BLaER1 treated with 17β-estradiol and CSF1 and Interleukin-3, amounts not matched to agents 10 nM and 100 nM (cell line): Measurements from ENCODE around the gene SIRPB2.

Experiments
- H3K27ac ChIP-seq, 11 experiments: shearing (Covaris generic); formaldehyde crosslinking; 2 replicates each; pipeline ENCODE4 v1.8.1; 2022
- H3K27me3 ChIP-seq, 11 experiments: shearing (Covaris generic); formaldehyde crosslinking; 2 replicates each; pipeline ENCODE4 v1.8.1; 2022
- H3K36me3 ChIP-seq, 11 experiments: shearing (Covaris generic); formaldehyde crosslinking; 2 replicates each; pipeline ENCODE4 v1.8.1; 2022
- H3K4me1 ChIP-seq, 10 experiments: shearing (Covaris generic); formaldehyde crosslinking; 2 replicates each; pipeline ENCODE4 v1.8.1; 2022
- H3K4me2 ChIP-seq, 11 experiments: shearing (Covaris generic); formaldehyde crosslinking; 2 replicates each; pipeline ENCODE4 v1.8.1; 2022
- H3K4me3 ChIP-seq, 10 experiments: shearing (Covaris generic); formaldehyde crosslinking; 2 replicates each; pipeline ENCODE4 v1.8.1; 2022
- H3K9ac ChIP-seq, 11 experiments: shearing (Covaris generic); formaldehyde crosslinking; 2 replicates each; pipeline ENCODE4 v1.8.1; 2022
- H3K9me3 ChIP-seq, 11 experiments: shearing (Covaris generic); formaldehyde crosslinking; replicated peaks in 1 of 11; 2 replicates each; pipeline ENCODE4 v1.8.1; 2022
- H4K20me1 ChIP-seq, 11 experiments: shearing (Covaris generic); formaldehyde crosslinking; 2 replicates each; pipeline ENCODE4 v1.8.1; 2022
- Cebpa-rat ChIP-seq, 11 experiments: shearing (Covaris generic); IDR thresholded peaks; 2 replicates each; pipeline ENCODE4 v1.8.1; 2022

The SIRPB2 gene

GRCh38 chr20:1484438-1485116 lies 6.6 kb downstream of the SIRPB2 start:
- no peaks in the 10 kb centered on the region for H3K27me3 ChIP-seq
- 0 out of 22 replicates have a peak overlapping the region, but pooled peaks of 1 of the 11 experiments have one; percentile 13 for H3K9ac ChIP-seq
- H4K20me1 ChIP-seq: peaks cover 0 to 76% (median 0%) of the 10 kb centered on the region in 11 experiments; a peak in 5 of 22 replicates
- H3K4me3 ChIP-seq: peak overlapping the region in 1 of 10 experiments; percentile 9; a peak in 1 of 20 replicates
- peaks cover 0 to 54% (median 0%) of the 10 kb centered on the region in 11 experiments; a peak in 9 of 22 replicates for H3K36me3 ChIP-seq
- peak overlapping the region in 2 of 11 experiments; percentile 22 to 43; a peak in 3 of 22 replicates for H3K27ac ChIP-seq
- H3K4me1 ChIP-seq: peaks cover 0 to 98% (median 17%) of the 10 kb centered on the region in 10 experiments; a peak in 15 of 20 replicates
- peaks cover 0 to 9% (median 6%) of the 10 kb centered on the region in 11 experiments; a peak in 13 of 22 replicates for H3K9me3 ChIP-seq
- H3K4me2 ChIP-seq: peak overlapping the region in 8 of 11 experiments; percentile 9 to 93 (median 52); a peak in 15 of 22 replicates
- TF ChIP-seq Cebpa-rat (IDR thresholded peaks at IDR 0.05): no peak

- Histone ChIP-seq H3K4me2 (peak overlapping the region in 3 of 11 experiments; percentile 54 to 65 (median 59); a peak in 6 of 22 replicates), H3K9ac (no peak overlapping the region), H3K27me3 (no peaks in the 10 kb centered on the region), H3K9me3 (no peaks in the 10 kb centered on the region), H3K27ac (no peak overlapping the region), H3K4me1 (peaks cover 0 to 79% (median 14%) of the 10 kb centered on the region in 10 experiments; a peak in 12 of 20 replicates), H4K20me1 (peaks cover 0 to 64% (median 0%) of the 10 kb centered on the region in 11 experiments; a peak in 6 of 22 replicates), H3K36me3 (peaks cover 0 to 74% (median 3%) of the 10 kb centered on the region in 11 experiments; a peak in 10 of 22 replicates), H3K4me3 (no peak overlapping the region)
- TF ChIP-seq Cebpa-rat (IDR thresholded peaks at IDR 0.05): no peak
These were observed 11.2 kb downstream of the SIRPB2 start for GRCh38 chr20:1479831-1480595.

GRCh38 chr20:1478566-1478965 lies 12.7 kb downstream of the SIRPB2 start:
- Histone ChIP-seq H3K36me3 (peaks cover 0 to 67% (median 3%) of the 10 kb centered on the region in 11 experiments; a peak in 10 of 22 replicates), H3K27me3 (no peaks in the 10 kb centered on the region), H3K4me3 (no peak overlapping the region), H3K4me2 (peak overlapping the region in 5 of 11 experiments; percentile 8 to 65 (median 54); a peak in 9 of 22 replicates), H4K20me1 (peaks cover 0 to 50% (median 0%) of the 10 kb centered on the region in 11 experiments; a peak in 6 of 22 replicates), H3K9ac (no peak overlapping the region), H3K27ac (0 out of 22 replicates have a peak overlapping the region, but pooled peaks of 1 of the 11 experiments have one; percentile 4), H3K9me3 (no peaks in the 10 kb centered on the region), H3K4me1 (peaks cover 0 to 77% (median 8%) of the 10 kb centered on the region in 10 experiments; a peak in 10 of 20 replicates)
- TF ChIP-seq Cebpa-rat (IDR thresholded peaks at IDR 0.05): no peak

- H3K27ac ChIP-seq: 0 out of 22 replicates have a peak overlapping the region, but pooled peaks of 1 of the 11 experiments have one; percentile 4
These were observed 13.2 kb downstream of the SIRPB2 start for GRCh38 chr20:1477896-1478490.

GRCh38 chr20:1474817-1475603 lies 16.2 kb downstream of the SIRPB2 start:
- Histone ChIP-seq H3K4me2 (no peak overlapping the region), H3K9me3 (no peaks in the 10 kb centered on the region), H3K4me1 (peaks cover 0 to 79% (median 19%) of the 10 kb centered on the region in 10 experiments; a peak in 13 of 20 replicates), H3K27me3 (no peaks in the 10 kb centered on the region), H3K4me3 (no peak overlapping the region), H3K36me3 (peaks cover 0 to 45% (median 3%) of the 10 kb centered on the region in 11 experiments; a peak in 10 of 22 replicates), H3K27ac (no peak overlapping the region), H4K20me1 (peaks cover 0 to 31% (median 0%) of the 10 kb centered on the region in 11 experiments; a peak in 5 of 22 replicates), H3K9ac (no peak overlapping the region)
- TF ChIP-seq Cebpa-rat (IDR thresholded peaks at IDR 0.05): no peak

More at GRCh38 chr20:1477896-1478490, 13.2 kb downstream of the SIRPB2 start:
- peak overlapping the region in 5 of 11 experiments; percentile 8 to 65 (median 54); a peak in 9 of 22 replicates for H3K4me2 ChIP-seq
- H3K27me3 ChIP-seq: no peaks in the 10 kb centered on the region
- H3K9ac ChIP-seq: no peak overlapping the region
- no peak overlapping the region for H3K4me3 ChIP-seq
- peaks cover 0 to 44% (median 0%) of the 10 kb centered on the region in 11 experiments; a peak in 6 of 22 replicates for H4K20me1 ChIP-seq
- peaks cover 0 to 77% (median 13%) of the 10 kb centered on the region in 10 experiments; a peak in 13 of 20 replicates for H3K4me1 ChIP-seq
- peaks cover 0 to 63% (median 3%) of the 10 kb centered on the region in 11 experiments; a peak in 10 of 22 replicates for H3K36me3 ChIP-seq
- no peaks in the 10 kb centered on the region for H3K9me3 ChIP-seq
- no peak for TF ChIP-seq Cebpa-rat (IDR thresholded peaks at IDR 0.05)

- H4K20me1 ChIP-seq: peaks cover 0 to 26% (median 0%) of the 10 kb centered on the region in 11 experiments; a peak in 4 of 22 replicates
- H3K9ac ChIP-seq: no peak overlapping the region
- TF ChIP-seq Cebpa-rat (IDR thresholded peaks at IDR 0.05): no peak
- peaks cover 0 to 79% (median 19%) of the 10 kb centered on the region in 10 experiments; a peak in 13 of 20 replicates for H3K4me1 ChIP-seq
- H3K27me3 ChIP-seq: no peaks in the 10 kb centered on the region
- no peak overlapping the region for H3K4me3 ChIP-seq
- H3K9me3 ChIP-seq: no peaks in the 10 kb centered on the region
- no peak overlapping the region for H3K27ac ChIP-seq
- no peak overlapping the region for H3K4me2 ChIP-seq
- peaks cover 0 to 38% (median 3%) of the 10 kb centered on the region in 11 experiments; a peak in 9 of 22 replicates for H3K36me3 ChIP-seq
These were observed 16.9 kb downstream of the SIRPB2 start for GRCh38 chr20:1474325-1474724.
